RWPE2 (cell line): ENCODE results near the gene NPBWR2.

ENCODE experiments used
- ATAC-seq: fragments of 200-7000 bp; cut with Tn5 transposase; 3 replicates; pipeline ENCODE4 v1.9.1; 2021; ENCODE audit warnings: low read depth
- DNase-seq: peaks from one replicate; pipeline ENCODE4 v3.0.0-alpha.2; 2020; ENCODE audit warnings: low spot score
- H3K27ac ChIP-seq: fragments of 450-650 bp; 2 replicates; pipeline ENCODE4 v1.5.1; 2017; ENCODE audit warnings: mild to moderate bottlenecking; ENCODE audit not compliant: poor library complexity, severe bottlenecking
- H3K27me3 ChIP-seq: fragments of 250-450 bp; sonication (Bioruptor Pico); 2 replicates; pipeline ENCODE4 v1.5.1; 2021; ENCODE audit warnings: mild to moderate bottlenecking, moderate library complexity; ENCODE audit not compliant: insufficient read depth, poor library complexity, severe bottlenecking
- H3K36me3 ChIP-seq: fragments of 250-450 bp; sonication (Bioruptor Pico); 2 replicates; pipeline ENCODE4 v1.5.1; 2020; ENCODE audit warnings: low read depth, mild to moderate bottlenecking, moderate library complexity
- H3K4me1 ChIP-seq: fragments of 250-450 bp; sonication (Bioruptor Pico); 2 replicates; pipeline ENCODE4 v1.5.1; 2021; ENCODE audit warnings: mild to moderate bottlenecking, moderate library complexity; ENCODE audit not compliant: insufficient read depth, poor library complexity, severe bottlenecking
- H3K4me3 ChIP-seq: fragments of 250-450 bp; sonication (Bioruptor Pico); 2 replicates; pipeline ENCODE4 v1.5.1; 2021; ENCODE audit warnings: mild to moderate bottlenecking, moderate library complexity; ENCODE audit not compliant: severe bottlenecking
- H3K9me3 ChIP-seq: fragments of 250-450 bp; sonication (Bioruptor Pico); 2 replicates; pipeline ENCODE4 v1.5.1; 2021; ENCODE audit warnings: mild to moderate bottlenecking, moderate library complexity; ENCODE audit not compliant: severe bottlenecking
- TF ChIP-seq, protein P1 (sequence below): fragments of 450-650 bp; IDR thresholded peaks from one replicate; pipeline ENCODE4 v1.5.1; 2017; ENCODE audit warnings: mild to moderate bottlenecking, moderate library complexity; ENCODE audit not compliant: poor library complexity, severe bottlenecking

Gene NPBWR2

DNA sequence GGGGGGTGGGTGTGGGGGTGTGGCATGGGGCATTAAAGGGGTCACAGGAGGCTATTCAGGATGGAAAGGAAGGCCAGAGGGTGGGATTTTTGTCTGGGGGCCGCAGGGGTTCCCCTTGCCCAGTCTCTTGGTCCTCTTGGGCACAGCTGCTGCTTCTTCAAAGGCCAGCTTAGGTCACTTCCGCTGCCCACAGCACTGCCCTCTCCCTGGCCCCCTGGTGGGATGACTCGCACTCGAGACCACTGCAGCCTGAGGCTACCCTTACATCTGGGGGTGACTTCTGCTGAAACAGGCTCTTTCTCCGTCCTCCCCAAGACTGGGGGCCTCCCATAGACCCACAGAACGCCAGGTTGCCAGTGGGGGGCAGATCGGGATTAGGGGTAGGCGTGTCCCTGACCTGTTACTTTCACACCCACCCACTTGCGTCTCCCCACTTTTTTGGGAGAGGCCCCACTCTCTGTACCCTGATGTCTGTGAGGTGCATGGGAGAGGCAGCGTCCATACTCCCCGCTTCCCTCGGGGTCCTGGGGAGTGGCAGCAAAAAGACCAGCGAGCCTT lies 24.5 kb downstream of the NPBWR2 start:
- Histone ChIP-seq H3K27ac (no peak overlapping the region), H3K27me3 (peaks cover 20% of the 10 kb centered on the region), H3K4me3 (peak overlapping the region; percentile 37), H3K36me3 (no peaks in the 10 kb centered on the region), H3K9me3 (no peaks in the 10 kb centered on the region), H3K4me1 (peaks cover 10% of the 10 kb centered on the region)
- DNase-seq (no peak), ATAC-seq (no peak)
- TF ChIP-seq, protein P1, sequence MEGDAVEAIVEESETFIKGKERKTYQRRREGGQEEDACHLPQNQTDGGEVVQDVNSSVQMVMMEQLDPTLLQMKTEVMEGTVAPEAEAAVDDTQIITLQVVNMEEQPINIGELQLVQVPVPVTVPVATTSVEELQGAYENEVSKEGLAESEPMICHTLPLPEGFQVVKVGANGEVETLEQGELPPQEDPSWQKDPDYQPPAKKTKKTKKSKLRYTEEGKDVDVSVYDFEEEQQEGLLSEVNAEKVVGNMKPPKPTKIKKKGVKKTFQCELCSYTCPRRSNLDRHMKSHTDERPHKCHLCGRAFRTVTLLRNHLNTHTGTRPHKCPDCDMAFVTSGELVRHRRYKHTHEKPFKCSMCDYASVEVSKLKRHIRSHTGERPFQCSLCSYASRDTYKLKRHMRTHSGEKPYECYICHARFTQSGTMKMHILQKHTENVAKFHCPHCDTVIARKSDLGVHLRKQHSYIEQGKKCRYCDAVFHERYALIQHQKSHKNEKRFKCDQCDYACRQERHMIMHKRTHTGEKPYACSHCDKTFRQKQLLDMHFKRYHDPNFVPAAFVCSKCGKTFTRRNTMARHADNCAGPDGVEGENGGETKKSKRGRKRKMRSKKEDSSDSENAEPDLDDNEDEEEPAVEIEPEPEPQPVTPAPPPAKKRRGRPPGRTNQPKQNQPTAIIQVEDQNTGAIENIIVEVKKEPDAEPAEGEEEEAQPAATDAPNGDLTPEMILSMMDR: no peak

DNA sequence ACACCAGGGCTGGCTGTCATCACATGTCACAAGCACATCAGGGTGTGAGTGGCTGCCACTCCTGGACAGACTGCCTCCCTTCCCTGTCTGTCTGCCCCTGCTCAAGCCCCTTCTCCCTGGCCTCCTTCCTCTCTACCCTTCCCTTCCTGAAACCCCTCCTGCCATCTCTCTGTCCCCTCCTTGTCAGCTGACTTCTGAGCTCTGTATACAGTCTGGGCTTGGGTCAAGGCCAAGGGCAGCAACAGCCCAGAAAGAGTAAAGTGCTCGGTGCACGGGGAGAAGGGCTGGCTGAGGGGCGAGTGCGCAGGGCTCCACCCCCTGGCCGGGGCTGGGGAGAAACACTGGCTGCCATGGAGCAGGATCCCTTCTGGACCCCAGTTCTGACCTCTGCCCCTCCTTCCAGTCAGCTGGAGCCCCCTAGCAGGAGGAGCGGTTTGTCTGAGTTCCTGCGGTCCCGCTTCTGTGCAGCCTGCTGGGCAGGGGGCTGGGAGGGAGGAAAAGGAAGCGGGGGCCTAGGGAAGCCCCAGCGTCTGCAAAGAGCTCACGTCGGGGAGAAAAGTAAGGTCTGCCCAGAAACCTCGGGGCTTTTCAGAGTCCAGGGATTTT lies 25.1 kb downstream of the NPBWR2 start:
- no peaks in the 10 kb centered on the region for H3K9me3 ChIP-seq
- H3K4me1 ChIP-seq: peaks cover 10% of the 10 kb centered on the region
- H3K27me3 ChIP-seq: peaks cover 20% of the 10 kb centered on the region
- ATAC-seq: no peak
- TF ChIP-seq, protein P1: no peak
- H3K36me3 ChIP-seq: no peaks in the 10 kb centered on the region
- no peak for DNase-seq
- no peak overlapping the region for H3K27ac ChIP-seq
- H3K4me3 ChIP-seq: no peak overlapping the region

DNA sequence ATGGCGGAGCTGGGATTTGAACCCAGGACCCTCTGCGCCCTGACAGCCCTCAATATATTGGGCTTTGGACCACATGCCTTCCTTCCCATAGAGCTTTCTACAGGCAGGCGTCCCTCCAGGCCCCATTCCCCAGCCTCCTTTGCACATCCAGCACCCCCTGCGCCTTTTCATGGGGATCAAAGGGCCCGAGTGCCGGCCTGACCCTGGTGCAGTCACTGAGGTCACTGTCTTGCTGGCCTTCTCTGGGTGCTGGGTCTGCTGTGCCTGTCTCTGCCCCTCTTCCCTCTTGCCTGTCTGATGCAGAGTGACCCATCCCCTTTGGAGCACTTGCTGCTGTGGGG lies 25.8 kb downstream of the NPBWR2 start:
- no peak for DNase-seq

DNA sequence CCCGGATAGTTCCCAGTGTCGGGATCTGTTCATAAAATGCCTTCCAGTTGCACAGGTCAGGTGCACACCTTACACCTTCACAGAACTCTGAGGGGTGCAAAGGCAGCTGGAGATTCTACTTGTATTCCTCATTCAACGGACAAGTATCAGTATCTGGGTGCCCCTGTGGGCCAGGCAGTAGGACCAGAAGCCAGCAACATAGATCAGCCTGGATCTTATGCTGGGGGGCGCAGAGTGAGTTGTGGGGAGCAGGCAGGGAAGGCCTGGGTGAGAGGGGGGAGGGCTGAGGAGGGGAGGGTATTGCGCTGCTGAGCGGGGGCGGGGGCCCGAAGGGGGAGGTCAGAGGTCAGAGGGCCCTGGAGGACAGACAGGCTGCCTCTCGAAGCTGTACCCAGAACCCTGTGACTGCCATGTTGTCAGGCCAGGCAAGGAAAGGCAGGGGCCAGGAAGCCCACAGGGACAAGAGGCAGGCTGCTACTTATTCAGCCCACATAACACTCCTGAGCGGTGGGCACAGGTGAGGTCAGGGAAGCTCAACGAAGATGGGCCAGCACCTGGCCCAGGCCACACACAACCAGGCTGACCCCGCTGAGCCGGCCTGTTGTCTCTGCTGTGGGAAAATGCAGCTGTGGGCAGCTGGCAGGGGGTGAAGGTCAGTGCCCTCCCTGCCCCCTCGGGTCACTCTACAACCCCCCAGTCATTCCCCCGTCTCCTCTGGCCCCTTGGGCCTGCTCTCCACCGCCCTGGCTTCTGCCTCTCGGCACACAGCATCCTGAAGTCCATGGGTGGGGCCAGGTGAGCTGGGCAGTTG lies 26.3 kb downstream of the NPBWR2 start:
- ATAC-seq (no peak), DNase-seq (no peak)
- H3K4me3 ChIP-seq: no peak overlapping the region
- H3K27ac ChIP-seq: no peak overlapping the region
- no peaks in the 10 kb centered on the region for H3K36me3 ChIP-seq
- peaks cover 20% of the 10 kb centered on the region for H3K27me3 ChIP-seq
- TF ChIP-seq, protein P1: no peak
- no peaks in the 10 kb centered on the region for H3K9me3 ChIP-seq
- peaks cover 10% of the 10 kb centered on the region for H3K4me1 ChIP-seq

More for the DNA sequence above, 25.8 kb downstream of the NPBWR2 start:
- TF ChIP-seq, protein P1: no peak
- no peaks in the 10 kb centered on the region for H3K9me3 ChIP-seq
- peaks cover 10% of the 10 kb centered on the region for H3K4me1 ChIP-seq
- ATAC-seq: no peak
- no peak overlapping the region for H3K27ac ChIP-seq
- H3K27me3 ChIP-seq: peaks cover 20% of the 10 kb centered on the region
- no peak overlapping the region for H3K4me3 ChIP-seq
- H3K36me3 ChIP-seq: no peaks in the 10 kb centered on the region
